Gastrocnemius medialis (tissue), 4 donors: ENCODE data around the gene GALNT9. TPM values are rescaled to one million over a fixed set of nuclear protein-coding genes. Genes with fewer than 3 reads are reported as not detected.
"Not testable (repeated sequence)": the region's sequence is repeated elsewhere in the genome, so short reads cannot be mapped to it uniquely, and the experiment has no call there.

Source experiments
- ATAC-seq, 2 donors: fragments of 150-250 bp; one replicate each; pipeline ENCODE4 v1.9.1; 2016
- DNase-seq, 2 donors: peaks; one replicate each; pipeline ENCODE4 v3.0.0-alpha.2; 2019
- H3K27ac ChIP-seq, 4 donors: fragments of 200-600 bp; sonication (generic); 1 replicate in 1 of 4; 2 replicates in 3 of 4; pipeline ENCODE4 v1.5.1; 2016 to 2018; ENCODE audit warnings: mild to moderate bottlenecking in 2 of 4, moderate library complexity in 1 of 4
- H3K27me3 ChIP-seq, 3 donors: fragments of 200-600 bp; sonication (generic) in 2 of 3; 1 replicate in 1 of 3; 2 replicates in 2 of 3; pipeline versions ENCODE4 v1.5.1 to v1.6.0; 2016 to 2019; ENCODE audit warnings: mild to moderate bottlenecking in 1 of 3, moderate library complexity in 1 of 3
- H3K36me3 ChIP-seq, 2 donors: fragments of 200-600 bp; sonication (generic) in 1 of 2; one replicate each; pipeline ENCODE4 v1.5.1; 2017 to 2018
- H3K4me1 ChIP-seq, 2 donors: fragments of 200-600 bp; sonication (generic) in 1 of 2; one replicate each; pipeline ENCODE4 v1.5.1; 2016 to 2017; ENCODE audit warnings: mild to moderate bottlenecking in 2 of 2
- H3K4me3 ChIP-seq, 4 donors: fragments of 200-600 bp; sonication (generic) in 3 of 4; 1 replicate in 1 of 4; 2 replicates in 3 of 4; pipeline ENCODE4 v1.5.1; 2016 to 2019; ENCODE audit warnings: mild to moderate bottlenecking in 2 of 4
- H3K9me3 ChIP-seq, 3 donors: fragments of 200-600 bp; sonication (generic) in 2 of 3; 1 replicate in 1 of 3; 2 replicates in 2 of 3; pipeline ENCODE4 v1.5.1; 2016 to 2019
- CTCF ChIP-seq, 5 experiments: fragments of 450-650 bp in 3 of 5; fragments of 200-600 bp in 2 of 5; sonication (generic) in 2 of 5; IDR thresholded peaks in 4 of 5; conservative IDR thresholded peaks in 1 of 5; 1 replicate in 4 of 5; 2 replicates in 1 of 5; pipeline ENCODE4 v1.5.1; 2016 to 2019; ENCODE audit warnings: antibody characterized with exemption in 5 of 5, mild to moderate bottlenecking in 3 of 5, moderate library complexity in 3 of 5
- POLR2A ChIP-seq, 2 donors: fragments of 450-650 bp; IDR thresholded peaks; one replicate each; pipeline ENCODE4 v1.6.1; 2017; ENCODE audit warnings: antibody characterized with exemption in 2 of 2, mild to moderate bottlenecking in 2 of 2, moderate library complexity in 2 of 2
- in situ Hi-C, 4 donors: fragments of 200-750 bp; cut with MboI; loops; one replicate each; pipeline versions ENCODE4 v1.15.0 to v1.8.0; 2017; ENCODE audit warnings: low sequenced_read_pairs in 4 of 4
- intact Hi-C: fragments of 100-400 bp; cut with DNase I; formaldehyde crosslinking; loops from one replicate; pipeline ENCODE4 v1.15.1; 2023; ENCODE audit warnings: low total_unique reads
- total RNA-seq, 4 donors: library from RNA; depleted of rRNA; stranded (reverse); fragments of >200 nt; gene quantifications; one replicate each; pipeline versions ENCODE4 v1.1.0 to v1.2.3, GENCODE V29; 2016

The GALNT9 gene
- not detected for total RNA-seq

- Histone ChIP-seq H3K27me3 (peaks cover 47 to 59% (median 55%) of the 10 kb centered on the region in 3 donors), H3K4me1 (no peaks in the 10 kb centered on the region), H3K4me3 (no peak within 1 kb of the TSS), H3K36me3 (no peaks in the 10 kb centered on the region), H3K27ac (no peak within 1 kb of the TSS), H3K9me3 (no peaks in the 10 kb centered on the region)
- intact Hi-C loops (no loop called here), in situ Hi-C loops (no loop called here)
- no peak for ATAC-seq
- DNase-seq: no peak
- TF ChIP-seq CTCF (IDR thresholded peaks at IDR 0.05 in 4 of 5, conservative IDR thresholded peaks at IDR 0.05 in 1 of 5) (no peak), POLR2A (IDR thresholded peaks at IDR 0.05) (no peak)
Measured at GRCh38 chr12:132329036-132329719, at the start of gene GALNT9. GALNT9 (minus strand) TSS chr12:132329589; CDS start chr12:132329203, 386 bp downstream.

- H3K27me3 ChIP-seq: peaks cover 52 to 68% (median 58%) of the 10 kb centered on the region in 3 donors
- DNase-seq, intact Hi-C loops, H3K36me3 ChIP-seq, H3K9me3 ChIP-seq, H3K4me1 ChIP-seq, ATAC-seq, H3K4me3 ChIP-seq, H3K27ac ChIP-seq: not testable (repeated sequence)
- in situ Hi-C loops: loop anchor here in 1 of 4 donors (25.0 kb wide), 1 partner anchor 92 kb away; no protein-coding TSS in a partner anchor
Measured at GRCh38 chr12:132379057-132379456, 49.7 kb upstream of the GALNT9 start.

- intact Hi-C loops: no loop called here
- H3K27me3 ChIP-seq: peaks cover 51 to 71% (median 70%) of the 10 kb centered on the region in 3 donors
Measured at GRCh38 chr12:132377147-132377546, 47.8 kb upstream of the GALNT9 start.

GRCh38 chr12:132376464-132376830, 47.1 kb upstream of the GALNT9 start:
- TF ChIP-seq CTCF (IDR thresholded peaks at IDR 0.05 in 4 of 5, conservative IDR thresholded peaks at IDR 0.05 in 1 of 5) (no peak), POLR2A (IDR thresholded peaks at IDR 0.05) (no peak)
- intact Hi-C loops: no loop called here
- Histone ChIP-seq H3K4me1 (no peaks in the 10 kb centered on the region), H3K36me3 (no peaks in the 10 kb centered on the region), H3K4me3 (no peak overlapping the region), H3K27me3 (peaks cover 53 to 72% (median 69%) of the 10 kb centered on the region in 3 donors), H3K9me3 (no peaks in the 10 kb centered on the region), H3K27ac (no peak overlapping the region)
- ATAC-seq (no peak), DNase-seq (no peak)
- in situ Hi-C loops: loop anchor here in 1 of 4 donors (25.0 kb wide), 1 partner anchor 89 kb away; no protein-coding TSS in a partner anchor

More at GRCh38 chr12:132377147-132377546, 47.8 kb upstream of the GALNT9 start:
- Histone ChIP-seq H3K9me3 (no peaks in the 10 kb centered on the region), H3K27ac (no peak overlapping the region), H3K4me1 (no peaks in the 10 kb centered on the region), H3K36me3 (no peaks in the 10 kb centered on the region), H3K4me3 (no peak overlapping the region)
- DNase-seq (no peak), ATAC-seq (no peak)
- in situ Hi-C loops: loop anchor here in 1 of 4 donors (25.0 kb wide), 1 partner anchor 90 kb away; no protein-coding TSS in a partner anchor
- TF ChIP-seq POLR2A (IDR thresholded peaks at IDR 0.05): no peak

GRCh38 chr12:132375747-132376463, 46.5 kb upstream of the GALNT9 start:
- H3K27ac ChIP-seq: no peak overlapping the region
- peaks cover 55 to 72% (median 69%) of the 10 kb centered on the region in 3 donors for H3K27me3 ChIP-seq
- no peak overlapping the region for H3K4me3 ChIP-seq
- in situ Hi-C loops (loop anchor here in 1 of 4 donors (25.0 kb wide), 1 partner anchor 89 kb away; no protein-coding TSS in a partner anchor), intact Hi-C loops (no loop called here)
- H3K36me3 ChIP-seq: no peaks in the 10 kb centered on the region
- no peaks in the 10 kb centered on the region for H3K9me3 ChIP-seq
- DNase-seq (no peak), ATAC-seq (no peak)
- TF ChIP-seq CTCF (IDR thresholded peaks at IDR 0.05 in 4 of 5, conservative IDR thresholded peaks at IDR 0.05 in 1 of 5) (no peak), POLR2A (IDR thresholded peaks at IDR 0.05) (no peak)
- no peaks in the 10 kb centered on the region for H3K4me1 ChIP-seq
